Loucy (cell line): ENCODE results near the gene GRK3.

Source experiments
- H2AFZ ChIP-seq: fragments of 200-600 bp; sonication (generic); 2 replicates; pipeline ENCODE4 v1.6.0; 2016; ENCODE audit warnings: antibody characterized with exemption, mild to moderate bottlenecking, low read length, moderate library complexity
- H3F3A ChIP-seq: fragments of 200-600 bp; 2 replicates; pipeline ENCODE4 v1.6.0; 2016; ENCODE audit warnings: antibody characterized with exemption, low read depth, mild to moderate bottlenecking
- H3K27me3 ChIP-seq: fragments of 200-600 bp; sonication (generic); 2 replicates; pipeline ENCODE4 v1.6.1; 2014; ENCODE audit warnings: low read length, mild to moderate bottlenecking; ENCODE audit not compliant: insufficient read depth, poor library complexity, severe bottlenecking
- H3K36me3 ChIP-seq: fragments of 200-600 bp; sonication (generic); 2 replicates; pipeline ENCODE4 v1.6.1; 2016; ENCODE audit warnings: low read length; ENCODE audit not compliant: insufficient read depth
- H3K4me1 ChIP-seq: fragments of 200-600 bp; sonication (generic); 2 replicates; pipeline ENCODE4 v1.5.1; 2014; ENCODE audit warnings: low read length, mild to moderate bottlenecking; ENCODE audit not compliant: insufficient read depth, poor library complexity, severe bottlenecking
- H3K4me2 ChIP-seq: fragments of 200-600 bp; sonication (generic); 2 replicates; pipeline ENCODE4 v1.6.0; 2014; ENCODE audit warnings: antibody characterized with exemption, low read length, low read depth, mild to moderate bottlenecking; ENCODE audit not compliant: poor library complexity, severe bottlenecking
- H3K4me3 ChIP-seq: fragments of 200-600 bp; sonication (generic); 2 replicates; pipeline ENCODE4 v1.5.1; 2014; ENCODE audit warnings: low read length, mild to moderate bottlenecking, mixed read lengths; ENCODE audit not compliant: poor library complexity, severe bottlenecking
- H3K79me2 ChIP-seq: fragments of 200-600 bp; sonication (generic); 2 replicates; pipeline ENCODE4 v1.6.1; 2014; ENCODE audit warnings: low read length; ENCODE audit not compliant: insufficient read depth
- H3K9ac ChIP-seq: fragments of 200-600 bp; sonication (generic); 2 replicates; pipeline ENCODE4 v1.6.0; 2014; ENCODE audit warnings: mild to moderate bottlenecking, low read depth, low read length, moderate library complexity; ENCODE audit not compliant: poor library complexity, severe bottlenecking
- H3K9me2 ChIP-seq: fragments of 200-600 bp; sonication (generic); replicated peaks from 2 replicates; pipeline ENCODE4 v1.6.1; 2016; ENCODE audit warnings: low read depth, low read length, mixed read lengths
- H3K9me3 ChIP-seq: fragments of 200-600 bp; sonication (generic); 2 replicates; pipeline ENCODE4 v1.6.1; 2014; ENCODE audit warnings: mild to moderate bottlenecking, antibody characterized with exemption, low read length, low read depth; ENCODE audit not compliant: insufficient read depth
- H4K20me1 ChIP-seq: fragments of 200-600 bp; sonication (generic); 2 replicates; pipeline ENCODE4 v1.6.0; 2014; ENCODE audit warnings: antibody characterized with exemption, low read length, mild to moderate bottlenecking; ENCODE audit not compliant: insufficient read depth, poor library complexity, severe bottlenecking
- EZH2phosphoT487 ChIP-seq: fragments of 200-600 bp; IDR thresholded peaks from 2 replicates; pipeline ENCODE4 v1.6.1; 2018; ENCODE audit warnings: antibody characterized with exemption, mild to moderate bottlenecking, moderate library complexity, borderline replicate concordance
- TF ChIP-seq, protein P1 (sequence below): fragments of 200-600 bp; sonication (generic); conservative IDR thresholded peaks from 2 replicates; pipeline ENCODE4 v1.5.1; 2014; ENCODE audit warnings: mild to moderate bottlenecking, antibody characterized with exemption, low read length

Gene GRK3

DNA sequence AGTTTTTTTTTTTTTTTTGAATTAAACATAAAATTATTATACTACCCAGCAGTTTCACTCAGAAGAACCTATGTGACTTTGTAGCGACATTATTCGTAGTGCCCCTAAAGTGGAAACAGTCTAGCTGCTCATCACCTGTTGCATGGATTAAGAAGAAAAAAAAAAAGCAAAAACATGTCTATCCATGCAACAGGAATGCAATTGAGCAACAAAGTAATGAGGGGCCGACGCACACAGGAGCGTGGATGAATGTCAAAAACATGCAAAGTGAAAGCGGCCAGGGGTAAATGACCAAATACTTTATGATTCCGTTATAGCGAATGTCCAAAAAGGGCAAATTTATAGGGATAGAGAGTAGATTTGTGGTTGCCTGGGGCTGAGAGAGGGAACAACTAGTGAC lies 193.8 kb downstream of the GRK3 start:
- H3K4me1 ChIP-seq, result peaks cover 49% of the 10 kb centered on the region
- no peaks in the 10 kb centered on the region for H3K36me3 ChIP-seq
- H3K9me2 ChIP-seq, result no peaks in the 10 kb centered on the region
- H3K9ac ChIP-seq, result peak overlapping the region; percentile 58
- no peak overlapping the region for H3K4me2 ChIP-seq
- H4K20me1 ChIP-seq, result no peaks in the 10 kb centered on the region
- TF ChIP-seq EZH2phosphoT487, result no peak
- TF ChIP-seq, protein P1, sequence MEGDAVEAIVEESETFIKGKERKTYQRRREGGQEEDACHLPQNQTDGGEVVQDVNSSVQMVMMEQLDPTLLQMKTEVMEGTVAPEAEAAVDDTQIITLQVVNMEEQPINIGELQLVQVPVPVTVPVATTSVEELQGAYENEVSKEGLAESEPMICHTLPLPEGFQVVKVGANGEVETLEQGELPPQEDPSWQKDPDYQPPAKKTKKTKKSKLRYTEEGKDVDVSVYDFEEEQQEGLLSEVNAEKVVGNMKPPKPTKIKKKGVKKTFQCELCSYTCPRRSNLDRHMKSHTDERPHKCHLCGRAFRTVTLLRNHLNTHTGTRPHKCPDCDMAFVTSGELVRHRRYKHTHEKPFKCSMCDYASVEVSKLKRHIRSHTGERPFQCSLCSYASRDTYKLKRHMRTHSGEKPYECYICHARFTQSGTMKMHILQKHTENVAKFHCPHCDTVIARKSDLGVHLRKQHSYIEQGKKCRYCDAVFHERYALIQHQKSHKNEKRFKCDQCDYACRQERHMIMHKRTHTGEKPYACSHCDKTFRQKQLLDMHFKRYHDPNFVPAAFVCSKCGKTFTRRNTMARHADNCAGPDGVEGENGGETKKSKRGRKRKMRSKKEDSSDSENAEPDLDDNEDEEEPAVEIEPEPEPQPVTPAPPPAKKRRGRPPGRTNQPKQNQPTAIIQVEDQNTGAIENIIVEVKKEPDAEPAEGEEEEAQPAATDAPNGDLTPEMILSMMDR, result no peak
- H3F3A ChIP-seq, result 0 out of 2 replicates have a peak, but pooled peaks cover 2% of the 10 kb centered on the region
- H3K27me3 ChIP-seq, result no peaks in the 10 kb centered on the region
- H3K9me3 ChIP-seq, result no peaks in the 10 kb centered on the region
- H2AFZ ChIP-seq, result no peak overlapping the region
- no peaks in the 10 kb centered on the region for H3K79me2 ChIP-seq
- H3K4me3 ChIP-seq, result no peak overlapping the region

DNA sequence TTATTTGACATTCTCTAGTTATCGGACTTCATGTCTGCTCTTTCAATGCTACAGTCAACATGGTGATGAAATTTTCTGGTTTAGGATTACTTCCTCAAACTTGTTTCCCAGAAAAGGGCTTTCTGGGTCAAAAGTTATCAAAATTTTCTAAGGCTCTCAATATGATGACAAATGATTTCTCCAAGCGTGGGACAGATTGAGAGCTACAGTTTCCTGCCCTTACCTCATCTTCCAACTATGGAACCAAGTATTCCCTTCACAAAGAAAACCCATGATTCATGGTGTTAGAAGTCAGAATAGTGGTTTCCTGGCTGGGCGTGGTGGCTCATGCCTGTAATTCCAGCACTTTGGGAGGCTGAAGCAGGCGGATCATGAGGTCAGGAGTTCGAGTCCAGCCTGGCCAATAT lies 195.4 kb downstream of the GRK3 start:
- Histone ChIP-seq H3F3A (0 out of 2 replicates have a peak, but pooled peaks cover 2% of the 10 kb centered on the region), H3K9me2 (no peaks in the 10 kb centered on the region), H3K9ac (no peak overlapping the region), H3K9me3 (no peaks in the 10 kb centered on the region), H3K79me2 (no peaks in the 10 kb centered on the region), H2AFZ (no peak overlapping the region), H3K27me3 (no peaks in the 10 kb centered on the region), H4K20me1 (no peaks in the 10 kb centered on the region), H3K36me3 (no peaks in the 10 kb centered on the region), H3K4me2 (no peak overlapping the region), H3K4me3 (no peak overlapping the region), H3K4me1 (peaks cover 52% of the 10 kb centered on the region)
- TF ChIP-seq, protein P1, result no peak
- TF ChIP-seq EZH2phosphoT487, result no peak

GRCh38 chr22:25760294-25760693 lies 195.8 kb downstream of the GRK3 start:
- no peak overlapping the region for H3K9ac ChIP-seq
- H3K79me2 ChIP-seq, result no peaks in the 10 kb centered on the region
- H3K9me2 ChIP-seq, result no peaks in the 10 kb centered on the region
- H3K9me3 ChIP-seq, result no peaks in the 10 kb centered on the region
- TF ChIP-seq, protein P1, result no peak
- no peak for TF ChIP-seq EZH2phosphoT487
- H3K36me3 ChIP-seq, result no peaks in the 10 kb centered on the region
- H3K27me3 ChIP-seq, result no peaks in the 10 kb centered on the region
- H4K20me1 ChIP-seq, result no peaks in the 10 kb centered on the region
- H3K4me1 ChIP-seq, result peaks cover 52% of the 10 kb centered on the region
- H3K4me3 ChIP-seq, result no peak overlapping the region
- H3F3A ChIP-seq, result 0 out of 2 replicates have a peak, but pooled peaks cover 2% of the 10 kb centered on the region
- no peak overlapping the region for H2AFZ ChIP-seq
- no peak overlapping the region for H3K4me2 ChIP-seq
